Heart left ventricle (tissue), 13 donors: ENCODE measurements around the gene ITPK1.

ENCODE experiments used
- POLR2A ChIP-seq, 2 donors: fragments of 450-650 bp; IDR thresholded peaks; one replicate each; pipeline ENCODE4 v1.6.1; 2017; ENCODE audit warnings: antibody characterized with exemption in 2 of 2, mild to moderate bottlenecking in 2 of 2, moderate library complexity in 2 of 2
- TF ChIP-seq, protein P1 (sequence below), 12 donors: fragments of 200-600 bp; sonication (generic) in 4 of 12; IDR thresholded peaks; one replicate each; pipeline versions ENCODE4 v1.5.0 to v1.8.0; 2018 to 2022; ENCODE audit warnings: antibody characterized with exemption in 12 of 12, mild to moderate bottlenecking in 5 of 12
- donor health status: ischemic (EF 13 %, LVEDD 7.1; RV severe dilation, severe dysfunction).
- donor health status: DM: no; HTN: yes; CAD: no.
- donor health status: DM: no; HTN: no; CAD: no.
- donor health status: ischemic (EF 25% LVEDD 6.9; RV normal size, moderate dysfunction).
- donor health status: ischemic (EF 25% LVEDD 5.7; RV mildly dilated, moderate dysfunction).
- donor health status: ischemic (EF 35%, LVEDD 5.7; RV mildly dilated, moderate dysfunction).
- donor health status: nonischemic (EF 11% LVEDD 7.7; RV severe dilation, severe dysfunction).
- donor health status: DM: yes; HTN: yes; CAD: no.
- donor health status: PGD.
- donor health status: ischemic (EF 29% LVEDD 5.4; RV normal size, mild dysfunction).
- donor health status: nonischemic (EF 23%, LVEDD 6.1; RV moderate dilation, normal function).

DNA sequence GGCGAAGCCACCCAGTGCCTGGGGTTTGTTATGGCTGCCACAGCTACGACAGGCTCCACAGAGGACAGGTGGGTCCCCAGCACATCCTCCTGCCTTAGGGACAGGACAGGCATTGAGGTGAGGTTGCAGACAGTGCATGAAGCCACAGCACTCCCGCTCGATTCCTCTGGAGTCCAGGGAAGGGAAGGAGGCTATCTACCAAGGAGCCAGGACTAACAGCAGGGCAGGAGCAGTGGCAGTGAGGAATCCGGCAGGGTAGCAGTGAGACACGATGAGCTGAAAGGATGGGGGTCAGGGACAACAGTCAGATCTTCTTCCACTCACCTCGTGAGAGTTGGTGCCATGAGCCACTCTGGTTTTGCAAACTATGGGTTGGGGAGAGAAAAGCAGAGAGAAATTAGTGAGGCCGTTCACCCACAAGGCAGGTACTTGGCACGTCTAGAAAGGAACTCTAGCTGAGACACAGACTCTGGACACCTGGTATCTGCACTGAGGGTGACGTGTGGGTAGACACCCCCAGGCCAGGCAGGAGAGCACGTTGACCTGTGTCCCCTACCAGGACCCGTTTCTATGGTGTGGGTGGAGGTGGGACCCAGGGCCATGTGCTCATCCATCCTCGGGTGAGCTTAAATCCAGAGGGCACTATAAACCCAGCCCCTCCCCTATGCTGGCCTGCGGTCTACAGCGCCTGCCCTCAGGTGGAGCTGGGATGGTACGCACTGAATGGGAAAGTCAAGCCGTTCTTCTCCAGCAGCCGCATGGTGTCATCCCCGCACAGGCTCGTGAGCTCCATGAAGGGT, 153.5 kb downstream of the ITPK1 start:
- TF ChIP-seq, protein P1, sequence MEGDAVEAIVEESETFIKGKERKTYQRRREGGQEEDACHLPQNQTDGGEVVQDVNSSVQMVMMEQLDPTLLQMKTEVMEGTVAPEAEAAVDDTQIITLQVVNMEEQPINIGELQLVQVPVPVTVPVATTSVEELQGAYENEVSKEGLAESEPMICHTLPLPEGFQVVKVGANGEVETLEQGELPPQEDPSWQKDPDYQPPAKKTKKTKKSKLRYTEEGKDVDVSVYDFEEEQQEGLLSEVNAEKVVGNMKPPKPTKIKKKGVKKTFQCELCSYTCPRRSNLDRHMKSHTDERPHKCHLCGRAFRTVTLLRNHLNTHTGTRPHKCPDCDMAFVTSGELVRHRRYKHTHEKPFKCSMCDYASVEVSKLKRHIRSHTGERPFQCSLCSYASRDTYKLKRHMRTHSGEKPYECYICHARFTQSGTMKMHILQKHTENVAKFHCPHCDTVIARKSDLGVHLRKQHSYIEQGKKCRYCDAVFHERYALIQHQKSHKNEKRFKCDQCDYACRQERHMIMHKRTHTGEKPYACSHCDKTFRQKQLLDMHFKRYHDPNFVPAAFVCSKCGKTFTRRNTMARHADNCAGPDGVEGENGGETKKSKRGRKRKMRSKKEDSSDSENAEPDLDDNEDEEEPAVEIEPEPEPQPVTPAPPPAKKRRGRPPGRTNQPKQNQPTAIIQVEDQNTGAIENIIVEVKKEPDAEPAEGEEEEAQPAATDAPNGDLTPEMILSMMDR (IDR thresholded peaks at IDR 0.05) = no peak
- TF ChIP-seq POLR2A (IDR thresholded peaks at IDR 0.05) = no peak
